GM18909 (cell line): ENCODE measurements around the gene MOXD1.
"Not testable (repeated sequence)": the region's sequence is repeated elsewhere in the genome, so short reads cannot be mapped to it uniquely, and the experiment has no call there.

Source experiments
- ATAC-seq: cut with Tn5 transposase; IDR thresholded peaks from one replicate; pipeline ENCODE4 v1.9.1; 2021; ENCODE audit warnings: mild to moderate bottlenecking; ENCODE audit not compliant: unreplicated experiment, poor library complexity

The MOXD1 gene

DNA sequence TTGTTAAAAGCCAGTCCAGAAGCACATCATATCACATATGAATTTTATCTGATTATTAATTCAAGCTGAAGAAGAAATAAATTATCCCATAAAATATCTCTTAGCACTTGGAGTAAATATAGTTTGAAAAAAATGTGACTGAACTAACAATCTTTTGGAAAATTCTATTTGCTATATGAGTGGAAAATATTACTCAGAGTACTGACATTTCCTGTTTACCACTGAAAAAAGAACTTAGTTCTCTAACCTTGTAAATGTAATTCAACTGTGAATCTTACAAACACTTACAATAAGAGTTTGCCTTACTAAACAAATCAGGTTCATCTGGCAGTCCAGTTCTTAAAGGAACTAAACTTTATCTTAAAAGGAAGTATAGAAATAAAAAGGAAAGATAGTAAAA lies 44.2 kb downstream of the MOXD1 start:
- ATAC-seq, result no peak

GRCh38 chr6:132354517-132355167 lies 46.6 kb downstream of the MOXD1 start:
- peak; percentile 74 for ATAC-seq

- not testable (repeated sequence) for ATAC-seq
Measured at GRCh38 chr6:132351986-132352385, 49.3 kb downstream of the MOXD1 start.

- no peak for ATAC-seq
Measured at GRCh38 chr6:132348231-132348630, 53.0 kb downstream of the MOXD1 start.

DNA sequence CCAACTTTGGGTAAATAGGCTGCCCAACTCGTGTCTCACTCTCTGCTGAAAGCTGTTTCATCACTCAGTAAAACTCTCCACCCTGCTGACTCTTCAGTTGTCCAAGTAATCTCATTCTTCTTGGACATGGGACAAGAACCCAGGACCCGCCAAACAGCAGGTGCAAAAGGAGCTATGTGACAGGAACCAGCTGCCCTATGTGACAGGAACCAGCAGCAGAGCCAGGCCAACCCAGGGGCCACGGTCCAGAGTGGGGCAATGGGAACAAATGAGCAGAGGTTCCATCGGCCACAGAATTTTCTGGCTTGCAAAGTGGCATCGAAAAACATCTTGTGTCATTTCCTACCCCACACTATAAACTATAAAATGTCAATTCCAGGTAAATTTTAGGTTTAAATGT lies 56.5 kb downstream of the MOXD1 start:
- no peak for ATAC-seq

DNA sequence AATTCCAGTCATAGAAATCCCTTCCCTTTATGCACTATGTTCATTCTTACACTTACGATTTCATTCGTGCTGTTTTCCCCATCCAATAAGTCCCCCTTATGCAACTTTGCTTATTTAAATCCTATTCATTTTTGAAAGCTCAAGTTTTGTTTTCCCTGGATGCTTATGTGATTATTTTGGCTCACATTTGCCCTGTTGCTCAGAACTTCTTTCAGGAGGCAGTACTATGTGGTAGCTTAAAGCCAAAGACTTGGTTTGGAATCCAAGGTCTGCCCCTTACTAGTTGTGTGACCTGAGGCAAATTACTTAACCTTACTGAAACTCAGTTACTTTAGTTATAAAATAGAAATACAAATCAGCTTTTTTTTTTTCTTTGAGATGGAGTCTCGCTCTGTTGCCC lies 59.6 kb downstream of the MOXD1 start:
- ATAC-seq, result no peak

- ATAC-seq, result no peak
Measured at GRCh38 chr6:132334521-132334885, 66.8 kb downstream of the MOXD1 start.

- ATAC-seq, result no peak
Measured at GRCh38 chr6:132333639-132334520, 67.4 kb downstream of the MOXD1 start.

DNA sequence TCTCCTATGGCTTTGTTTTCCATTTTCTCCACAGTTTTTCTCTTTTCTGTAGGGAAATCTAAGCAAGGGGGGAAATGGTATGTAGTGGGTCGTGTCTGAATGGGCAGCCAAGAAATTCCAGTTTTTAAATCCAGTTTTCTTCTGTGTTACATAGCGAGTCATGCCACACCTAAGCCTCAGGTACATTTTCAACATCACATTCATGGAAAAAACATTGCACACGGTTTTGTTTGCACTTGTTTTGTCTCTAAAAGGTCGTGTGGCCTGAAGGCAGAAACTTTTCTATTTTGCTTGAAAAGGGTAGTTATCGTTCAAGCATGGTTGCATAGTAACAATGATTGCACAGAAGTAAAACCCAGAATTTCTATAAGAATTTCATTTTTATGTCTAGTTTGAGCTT lies 70.5 kb downstream of the MOXD1 start:
- ATAC-seq, result no peak

DNA sequence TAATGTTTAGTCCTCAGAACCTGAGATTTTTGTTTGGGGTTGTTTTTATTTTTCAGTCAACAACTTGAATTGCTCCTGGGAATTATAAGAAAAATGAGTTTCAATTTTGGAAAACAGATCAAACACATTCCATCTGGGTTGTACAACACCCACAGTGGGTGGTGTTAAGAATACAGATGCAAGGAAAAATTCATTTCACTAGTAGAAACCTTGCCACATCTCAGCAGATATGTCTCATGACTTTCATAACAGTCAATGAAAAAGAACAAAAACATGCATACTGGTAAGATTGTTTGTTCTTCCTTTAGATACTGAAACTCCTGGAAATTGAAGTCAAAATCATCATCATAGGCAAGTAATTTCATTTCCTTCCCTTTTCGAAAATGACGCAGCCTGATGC lies 78.9 kb downstream of the MOXD1 start:
- no peak for ATAC-seq

- ATAC-seq, result no peak
Measured at GRCh38 chr6:132320007-132320406, 81.3 kb downstream of the MOXD1 start.

DNA sequence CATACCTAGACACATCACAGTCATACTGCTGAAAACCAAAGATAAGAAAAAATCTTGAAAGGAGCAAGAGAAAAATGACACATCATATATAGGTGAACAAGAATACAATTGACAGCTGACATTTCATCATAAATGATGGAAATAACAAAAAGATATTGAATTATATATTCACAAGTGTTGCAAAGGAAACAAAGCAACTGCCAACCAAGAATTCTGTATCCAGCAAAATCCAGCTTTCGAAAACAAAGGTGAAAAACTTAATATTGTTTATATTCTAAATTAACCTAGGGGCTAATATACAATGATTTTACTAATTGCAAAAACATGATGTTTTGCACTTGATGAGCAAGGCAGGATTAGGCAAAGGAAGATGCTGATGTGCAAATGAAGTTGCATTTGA lies 84.3 kb downstream of the MOXD1 start:
- no peak for ATAC-seq

DNA sequence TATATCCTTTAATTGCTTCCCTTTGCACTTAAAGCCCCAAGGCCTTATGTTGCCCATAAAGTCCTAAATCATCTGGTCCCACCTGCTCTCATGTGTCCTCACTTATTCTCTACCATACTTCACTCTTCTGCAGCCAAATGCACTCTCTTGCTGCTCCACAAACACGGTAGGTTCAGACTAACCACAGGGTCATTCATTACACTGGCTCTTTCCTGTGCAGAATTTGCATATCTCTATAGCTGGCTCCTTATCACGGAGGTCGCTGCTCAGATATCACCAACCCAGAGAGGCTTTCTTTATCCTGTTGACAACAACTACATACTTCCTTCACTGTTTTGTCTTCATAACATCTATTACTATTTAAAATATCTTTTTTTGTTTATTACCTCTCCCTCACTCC lies 86.8 kb downstream of the MOXD1 start:
- ATAC-seq, result peak; percentile 98

GRCh38 chr6:132310921-132311320 lies 90.4 kb downstream of the MOXD1 start:
- no peak for ATAC-seq

GRCh38 chr6:132310151-132310550 lies 91.1 kb downstream of the MOXD1 start:
- ATAC-seq, result not testable (repeated sequence)

DNA sequence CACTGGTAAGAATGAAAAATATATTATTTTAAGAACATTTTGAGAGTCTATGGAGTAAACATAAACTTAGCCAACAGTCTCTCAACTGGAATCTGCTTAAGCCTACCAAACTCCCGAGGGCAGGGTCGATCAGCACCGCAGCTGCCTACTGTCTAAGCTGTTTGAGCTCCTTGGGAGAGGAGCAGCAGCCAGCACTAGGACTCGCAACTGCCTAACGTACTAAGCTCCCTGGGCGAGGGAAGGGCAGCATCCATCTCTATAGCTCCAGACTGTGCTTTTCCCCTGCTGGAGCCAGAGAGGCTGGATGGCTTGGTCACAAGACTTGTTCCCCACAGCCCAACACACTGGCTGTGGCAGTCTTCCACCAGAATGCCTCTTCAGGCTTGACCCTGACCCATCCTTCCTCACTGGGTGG lies 96.4 kb downstream of the MOXD1 start:
- ATAC-seq, result no peak

DNA sequence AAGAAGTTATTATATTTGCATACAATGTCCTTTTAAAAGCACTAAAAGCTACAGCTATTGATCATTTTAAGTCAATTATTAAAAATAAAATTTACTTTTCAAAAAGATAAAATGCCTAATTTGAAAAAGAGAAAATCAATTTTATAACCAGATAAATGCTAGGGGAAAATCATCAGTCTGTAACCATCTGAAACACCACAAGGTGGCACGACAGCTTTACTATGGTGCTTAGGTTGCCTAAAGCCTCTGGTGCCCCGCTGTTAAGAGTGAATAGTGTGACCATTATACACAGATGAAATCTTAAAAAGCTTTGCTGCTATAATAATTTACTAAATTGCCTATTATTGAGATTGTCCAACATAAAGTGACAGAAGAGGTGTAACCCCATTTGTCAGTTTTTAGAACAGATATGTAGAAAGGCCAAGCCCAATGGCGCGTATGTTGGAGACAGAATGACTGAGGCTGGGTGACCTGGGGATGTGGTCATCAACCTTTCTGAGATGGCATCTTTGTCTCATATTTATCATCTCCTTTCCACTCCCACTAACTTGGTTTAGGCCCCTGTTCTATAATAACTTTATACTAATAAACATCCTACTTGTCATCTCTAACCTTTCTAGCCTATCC lies 100.8 kb downstream of the MOXD1 start:
- peak; percentile 79 for ATAC-seq

- peak; percentile 64 for ATAC-seq
Measured at GRCh38 chr6:132298344-132298949, 102.8 kb downstream of the MOXD1 start.

GRCh38 chr6:132289756-132290155 lies 111.5 kb downstream of the MOXD1 start:
- ATAC-seq, result no peak

DNA sequence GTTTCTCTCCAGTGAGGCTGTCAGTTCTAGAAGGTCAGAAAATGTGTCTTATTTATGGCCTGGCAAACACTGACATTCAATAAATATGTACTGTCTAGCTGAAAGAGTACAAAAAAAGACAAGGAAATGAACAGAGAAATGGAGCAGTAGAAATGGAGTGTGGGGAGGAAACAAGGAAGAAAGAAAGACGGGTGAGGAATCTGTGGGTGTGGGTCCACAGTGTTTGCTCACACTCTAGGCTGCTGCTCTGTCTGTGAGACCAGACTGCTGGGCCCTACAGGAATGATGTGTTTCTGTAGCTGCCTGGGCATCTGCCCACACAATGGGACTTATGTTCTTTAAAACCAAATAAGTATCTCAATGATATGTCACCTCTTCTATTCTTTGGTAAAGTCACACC lies 114.2 kb downstream of the MOXD1 start:
- ATAC-seq, result no peak
